Activated CD8-positive, alpha-beta T cell treated with anti-CD3 and anti-CD28 coated beads, Interleukin-2, amount 10 ng/mL, durations not matched to agents 7 days and 5 days (primary cell): Measurements from ENCODE around the gene RNF224. TPM values are rescaled to one million over a fixed set of nuclear protein-coding genes. Genes with fewer than 3 reads are reported as not detected.

ENCODE experiments used
- ATAC-seq: fragments of 150-1000 bp; cut with Tn5 transposase; one replicate; pipeline ENCODE4 v1.10.0; 2021; ENCODE audit warnings: moderate library complexity
- CTCF ChIA-PET: fragments of 350-600 bp; sonication (Branson Sonifier 250); formaldehyde crosslinking; loops from one replicate; lab custom pipeline; 2021; ENCODE audit warnings: antibody characterized with exemption; lab: Charles Lee
- POLR2A ChIA-PET: fragments of 350-600 bp; sonication (Branson Sonifier 250); formaldehyde crosslinking; loops from one replicate; lab custom pipeline; 2021; ENCODE audit warnings: antibody characterized with exemption; lab: Charles Lee
- DNase-seq: peaks from one replicate; pipeline ENCODE4 v3.0.0-alpha.2; 2020
- H3K27ac Mint-ChIP-seq: one replicate; pipeline ENCODE4 v1.8.0; 2021; ENCODE audit warnings: mild to moderate bottlenecking, mixed read lengths
- H3K27me3 Mint-ChIP-seq: one replicate; pipeline ENCODE4 v1.8.0; 2021; ENCODE audit warnings: low read depth, mixed read lengths
- H3K36me3 Mint-ChIP-seq: one replicate; pipeline ENCODE4 v1.8.0; 2021; ENCODE audit warnings: low read depth, mixed read lengths
- H3K4me1 Mint-ChIP-seq: one replicate; pipeline ENCODE4 v1.8.0; 2021; ENCODE audit warnings: low read depth, mixed read lengths
- H3K4me3 Mint-ChIP-seq: one replicate; pipeline ENCODE4 v1.8.0; 2021; ENCODE audit warnings: mild to moderate bottlenecking, mixed read lengths
- H3K9me3 Mint-ChIP-seq: one replicate; pipeline ENCODE4 v1.8.0; 2022; ENCODE audit warnings: mixed read lengths; ENCODE audit not compliant: insufficient read depth
- total RNA-seq, 2 experiments: library from RNA; stranded (reverse); gene quantifications; one replicate each; pipeline ENCODE4 v1.2.3, GENCODE V29; 2021

The RNF224 gene
- not detected for total RNA-seq

DNA sequence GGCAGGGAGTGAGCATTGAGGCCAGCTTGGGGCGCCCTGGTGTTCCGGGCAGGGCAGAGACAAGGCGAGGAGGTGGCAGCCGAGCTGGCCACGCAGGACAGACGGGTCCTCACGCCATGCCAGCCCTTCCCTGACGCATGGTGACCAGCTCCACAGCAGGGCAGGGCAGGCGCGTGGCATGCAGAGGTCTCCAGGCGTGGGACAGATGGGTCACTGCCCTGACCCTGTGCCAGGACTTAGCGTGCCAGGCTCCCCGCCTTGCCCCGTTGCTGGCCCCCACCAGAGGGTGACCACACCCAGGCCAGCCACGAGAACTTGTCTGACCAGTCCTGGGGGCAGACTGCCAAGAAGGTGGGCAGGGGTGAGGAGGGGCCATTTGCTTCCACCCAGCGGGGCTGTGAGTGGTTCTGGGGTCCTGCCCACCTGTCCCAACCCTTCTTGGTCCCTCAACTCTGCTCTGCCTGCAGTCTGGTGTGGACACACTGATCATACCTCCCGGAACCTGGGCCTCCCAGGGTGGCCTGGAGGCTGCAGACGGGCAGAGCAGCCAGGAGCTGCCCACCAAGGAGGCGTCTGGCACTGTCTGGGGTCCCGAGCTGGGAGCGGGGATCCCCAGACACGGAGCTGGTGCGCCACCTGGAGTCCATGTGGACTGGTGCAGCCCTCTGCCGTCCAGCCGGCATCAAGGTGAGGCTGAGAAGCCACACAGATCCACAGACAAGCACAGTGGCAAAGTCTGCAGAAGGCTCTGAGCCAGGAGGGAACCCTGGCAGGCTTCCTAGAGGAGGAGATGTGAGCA lies at the start of gene RNF224:
Gene RNF224, plus strand, starts transcription at position 449 of the 799 bp plus-strand sequence. CDS start 834 bp downstream, outside the sequence.
- ChIA-PET POLR2A (interaction anchor here (1.0 to 1.5 kb wide), 6 partner anchors 10 to 140 kb away, joined by 3 to 9 read pairs (median 3); partner anchors contain the start of genes MAN1B1 and TUBB4B), CTCF (interaction anchor here (0.6 to 6.7 kb wide), 17 partner anchors 9 to 437 kb away, joined by 3 to 73 read pairs (median 4); partner anchors contain the start of genes ANAPC2, SSNA1, TMEM141 and TUBB4B)
- Mint-ChIP-seq H3K4me3 (no peak within 1 kb of the TSS), H3K9me3 (no peaks in the 10 kb centered on the region), H3K36me3 (no peaks in the 10 kb centered on the region), H3K27me3 (no peaks in the 10 kb centered on the region), H3K4me1 (peaks cover 17% of the 10 kb centered on the region), H3K27ac (peak within 1 kb of the TSS; percentile 54)
- ATAC-seq (peak; percentile 52), DNase-seq (peak; percentile 89)

DNA sequence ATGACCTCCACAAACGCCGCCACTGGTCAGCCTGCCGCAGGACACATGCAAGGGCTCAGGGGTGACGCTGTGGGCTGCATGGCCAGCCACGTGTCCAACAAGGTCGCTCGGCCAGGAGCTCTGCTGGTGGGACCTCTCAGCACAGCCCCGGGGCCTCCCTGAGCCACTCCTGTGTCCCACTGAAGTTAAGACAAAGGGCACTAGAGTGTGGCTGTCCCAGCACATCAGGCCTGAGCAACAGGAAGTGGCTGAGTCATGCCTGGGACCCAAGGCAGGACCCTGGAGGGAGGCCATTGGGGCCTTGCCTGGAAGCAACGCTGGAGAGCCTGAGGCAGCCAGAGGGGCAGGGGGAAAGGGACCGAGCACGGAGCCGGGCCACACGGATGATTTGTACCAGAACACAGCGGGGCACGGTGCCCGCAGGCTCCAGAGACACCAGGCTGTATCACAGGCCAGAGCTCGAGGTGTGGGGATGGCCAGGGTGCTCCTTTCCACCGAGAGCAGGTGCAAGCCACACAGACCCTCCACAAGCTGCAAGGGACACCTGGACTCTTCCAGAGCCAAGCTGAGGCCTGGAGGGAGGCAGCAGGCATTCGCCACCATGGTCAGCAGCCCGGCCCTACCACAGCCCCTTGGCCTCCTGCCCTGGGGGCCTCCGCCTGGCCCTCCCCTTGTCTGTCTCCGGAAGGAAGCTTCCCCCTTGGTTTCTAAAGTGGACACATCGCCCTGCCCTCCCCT lies 48.9 kb upstream of the RNF224 start:
- ATAC-seq: no peak
- ChIA-PET POLR2A (no interaction called here), CTCF (no interaction called here)
- Mint-ChIP-seq H3K4me3 (no peak overlapping the region), H3K27me3 (peaks cover 2% of the 10 kb centered on the region), H3K27ac (no peak overlapping the region), H3K4me1 (no peaks in the 10 kb centered on the region), H3K9me3 (no peaks in the 10 kb centered on the region), H3K36me3 (peaks cover 9% of the 10 kb centered on the region)
- DNase-seq: no peak

DNA sequence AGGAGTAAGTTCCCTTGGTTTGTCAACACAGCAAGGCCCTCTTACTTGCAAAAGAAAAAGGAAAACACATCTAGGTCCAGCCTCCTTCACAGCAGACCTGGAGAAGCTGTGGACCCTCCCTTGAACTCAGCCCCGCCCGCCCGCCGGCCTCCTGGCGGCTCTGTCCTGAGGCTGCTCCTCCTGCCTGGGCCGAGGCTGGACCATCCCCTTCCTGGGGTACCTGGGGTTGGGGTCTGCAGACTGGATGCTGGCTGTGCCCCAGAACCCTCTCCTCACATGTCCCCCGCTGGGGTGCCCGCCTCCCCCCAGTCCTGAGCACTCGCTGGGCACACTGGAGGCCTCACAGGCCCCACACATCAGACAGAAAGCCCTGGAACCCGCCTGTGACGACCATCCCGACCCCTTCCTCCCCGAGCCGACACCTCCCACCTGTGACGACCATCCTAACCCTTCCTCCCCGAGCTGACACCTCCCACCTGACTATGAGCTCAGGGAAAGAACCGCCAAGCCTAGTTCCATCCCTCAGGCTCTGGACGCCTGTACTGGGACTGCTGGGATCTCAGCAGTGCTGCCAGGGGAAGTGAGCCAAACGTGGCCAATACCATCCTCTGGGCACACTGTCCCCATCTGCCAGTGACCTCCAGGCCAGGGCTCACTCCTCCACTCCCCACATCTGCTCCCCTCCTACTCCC lies 48.2 kb upstream of the RNF224 start:
- Mint-ChIP-seq H3K4me3 (no peak overlapping the region), H3K4me1 (no peaks in the 10 kb centered on the region), H3K9me3 (no peaks in the 10 kb centered on the region), H3K36me3 (peaks cover 12% of the 10 kb centered on the region), H3K27ac (no peak overlapping the region), H3K27me3 (no peaks in the 10 kb centered on the region)
- ChIA-PET CTCF (no interaction called here), POLR2A (no interaction called here)
- ATAC-seq (no peak), DNase-seq (no peak)

DNA sequence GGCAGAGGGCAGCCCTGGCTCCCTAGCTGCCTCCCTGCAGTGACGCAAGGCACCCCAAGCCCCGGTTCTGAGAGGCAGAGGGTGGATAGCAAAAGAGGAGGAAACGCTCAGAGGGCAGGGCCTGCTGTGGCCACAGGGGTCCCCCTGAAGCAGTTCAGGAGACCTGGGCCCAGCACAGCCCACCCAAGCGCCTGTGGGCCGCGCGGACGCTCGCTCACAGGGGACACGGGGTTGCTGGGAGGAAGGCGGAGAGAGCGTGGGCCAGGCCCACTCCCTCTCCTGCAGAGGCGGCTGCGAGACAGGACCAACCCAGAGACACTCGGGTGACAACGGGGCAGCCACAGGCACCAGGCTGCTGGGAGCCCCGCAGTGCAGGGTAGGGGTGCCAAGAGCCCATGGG lies 47.5 kb upstream of the RNF224 start:
- H3K27me3 Mint-ChIP-seq: no peaks in the 10 kb centered on the region
- POLR2A ChIA-PET: no interaction called here
- no peak overlapping the region for H3K27ac Mint-ChIP-seq
- ATAC-seq (no peak), DNase-seq (no peak)
- H3K4me3 Mint-ChIP-seq: no peak overlapping the region
- peaks cover 3% of the 10 kb centered on the region for H3K4me1 Mint-ChIP-seq
- CTCF ChIA-PET: no interaction called here
- H3K9me3 Mint-ChIP-seq: no peaks in the 10 kb centered on the region
- peaks cover 16% of the 10 kb centered on the region for H3K36me3 Mint-ChIP-seq

DNA sequence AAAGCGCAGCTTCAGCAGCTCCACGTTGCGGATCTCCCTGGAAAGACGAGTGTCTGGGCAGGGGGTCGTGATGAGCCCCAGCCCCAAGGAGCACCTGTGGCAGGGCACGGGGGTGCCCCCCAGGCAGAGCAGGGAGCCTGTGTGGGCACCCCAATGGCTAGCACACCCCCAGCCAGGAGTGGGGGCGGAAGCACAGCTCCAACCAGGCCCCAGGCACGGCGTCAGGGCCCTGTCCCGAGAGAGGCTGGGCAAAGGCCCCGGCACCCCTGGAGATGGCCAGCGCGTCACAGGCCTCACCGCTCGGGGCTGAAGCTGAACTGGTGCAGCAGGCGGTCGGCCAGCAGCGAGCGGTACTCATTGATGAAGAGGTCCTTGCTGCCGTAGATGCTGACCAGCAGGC lies 46.8 kb upstream of the RNF224 start:
- H3K36me3 Mint-ChIP-seq: peaks cover 16% of the 10 kb centered on the region
- POLR2A ChIA-PET: interaction anchor here (0.8 kb wide), 1 partner anchor 9 kb away, joined by 3 read pairs; the partner anchor contains the start of gene SSNA1
- ATAC-seq: no peak

DNA sequence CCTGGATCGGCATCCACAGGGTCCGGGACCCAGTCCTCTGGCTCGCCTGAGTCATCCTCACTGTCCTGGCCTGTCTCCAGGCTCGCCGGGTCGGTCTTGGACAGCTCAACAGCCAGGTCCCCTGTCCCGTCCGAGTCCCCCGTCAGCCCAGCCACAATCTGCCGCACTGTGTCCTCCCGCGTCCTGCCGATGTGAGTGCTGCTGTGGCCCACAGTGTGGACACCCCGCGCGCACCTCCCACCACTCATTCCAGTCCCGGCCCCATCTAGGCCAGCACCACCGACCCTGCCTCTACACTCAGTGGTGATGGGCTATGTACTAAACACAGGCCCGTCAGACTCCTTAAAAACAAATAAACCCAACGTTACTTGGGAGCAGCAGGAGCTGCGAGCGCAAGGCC lies 45.6 kb upstream of the RNF224 start:
- Mint-ChIP-seq H3K36me3 (peaks cover 16% of the 10 kb centered on the region), H3K4me3 (no peak overlapping the region), H3K27me3 (no peaks in the 10 kb centered on the region), H3K27ac (no peak overlapping the region), H3K4me1 (peaks cover 11% of the 10 kb centered on the region), H3K9me3 (no peaks in the 10 kb centered on the region)
- ChIA-PET CTCF (no interaction called here), POLR2A (no interaction called here)
- DNase-seq (no peak), ATAC-seq (no peak)

More for the DNA sequence above, 46.8 kb upstream of the RNF224 start:
- Mint-ChIP-seq H3K4me1 (peaks cover 3% of the 10 kb centered on the region), H3K27me3 (no peaks in the 10 kb centered on the region), H3K27ac (no peak overlapping the region), H3K9me3 (no peaks in the 10 kb centered on the region), H3K4me3 (no peak overlapping the region)
- DNase-seq: no peak
- CTCF ChIA-PET: no interaction called here

DNA sequence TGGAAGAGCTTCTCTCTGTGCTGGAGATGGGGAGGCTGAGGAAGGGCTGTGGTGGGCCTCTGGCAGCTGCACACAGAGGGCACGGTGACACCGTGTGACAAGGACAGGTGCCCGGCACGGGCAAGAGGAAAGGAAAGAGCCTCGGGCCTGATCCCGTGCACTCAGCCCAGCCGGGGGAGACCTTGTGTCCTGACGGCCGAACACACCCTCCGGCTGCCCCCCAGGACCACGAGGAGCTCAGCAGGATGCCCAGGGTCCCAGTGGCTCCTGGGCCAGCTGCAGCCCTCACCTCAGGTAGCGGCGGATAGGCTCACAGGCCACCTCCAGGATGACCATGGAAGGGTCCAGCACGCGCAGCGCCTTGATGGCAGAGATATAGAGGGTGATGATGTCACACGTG lies 44.5 kb upstream of the RNF224 start:
- no peak overlapping the region for H3K27ac Mint-ChIP-seq
- H3K27me3 Mint-ChIP-seq: no peaks in the 10 kb centered on the region
- H3K9me3 Mint-ChIP-seq: no peaks in the 10 kb centered on the region
- ATAC-seq (no peak), DNase-seq (no peak)
- ChIA-PET POLR2A (interaction anchor here (1.1 kb wide), 1 partner anchor 9 kb away, joined by 3 read pairs; no protein-coding TSS in a partner anchor), CTCF (no interaction called here)
- H3K36me3 Mint-ChIP-seq: peaks cover 15% of the 10 kb centered on the region
- H3K4me3 Mint-ChIP-seq: no peak overlapping the region
- peaks cover 23% of the 10 kb centered on the region for H3K4me1 Mint-ChIP-seq

DNA sequence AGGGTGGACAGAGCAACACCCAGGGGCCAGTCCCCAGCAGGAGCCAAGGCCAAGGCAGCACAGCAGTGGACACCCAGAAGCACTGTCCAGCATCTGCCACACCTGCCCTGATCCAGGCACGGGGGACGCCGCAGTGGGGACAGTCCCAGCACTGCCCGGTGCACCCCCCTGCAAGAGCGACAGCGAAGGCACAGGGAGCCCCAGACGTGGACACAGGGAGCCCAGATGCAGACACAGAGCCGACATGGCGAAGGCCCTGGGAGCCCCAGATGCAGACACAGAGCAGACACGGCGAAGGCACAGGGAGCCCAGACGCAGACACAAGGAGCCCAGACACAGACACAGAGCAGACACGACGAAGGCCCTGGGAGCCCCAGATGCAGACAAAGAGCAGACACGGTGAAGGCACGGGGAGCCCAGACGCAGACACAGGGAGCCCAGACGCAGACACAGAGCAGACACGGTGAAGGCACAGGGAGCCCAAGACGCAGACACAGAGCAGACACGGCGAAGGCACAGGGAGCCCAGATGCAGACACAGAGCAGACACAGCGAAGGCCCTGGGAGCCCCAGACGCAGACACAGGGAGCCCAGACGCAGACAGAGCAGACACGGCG lies 43.2 kb upstream of the RNF224 start:
- Mint-ChIP-seq H3K9me3 (no peaks in the 10 kb centered on the region), H3K36me3 (peaks cover 17% of the 10 kb centered on the region), H3K27me3 (no peaks in the 10 kb centered on the region), H3K27ac (no peak overlapping the region), H3K4me1 (peaks cover 25% of the 10 kb centered on the region), H3K4me3 (no peak overlapping the region)
- ChIA-PET CTCF (no interaction called here), POLR2A (interaction anchor here (0.6 kb wide), 1 partner anchor 860 kb away, joined by 3 read pairs; no protein-coding TSS in a partner anchor)
- DNase-seq: no peak
- ATAC-seq: no peak

DNA sequence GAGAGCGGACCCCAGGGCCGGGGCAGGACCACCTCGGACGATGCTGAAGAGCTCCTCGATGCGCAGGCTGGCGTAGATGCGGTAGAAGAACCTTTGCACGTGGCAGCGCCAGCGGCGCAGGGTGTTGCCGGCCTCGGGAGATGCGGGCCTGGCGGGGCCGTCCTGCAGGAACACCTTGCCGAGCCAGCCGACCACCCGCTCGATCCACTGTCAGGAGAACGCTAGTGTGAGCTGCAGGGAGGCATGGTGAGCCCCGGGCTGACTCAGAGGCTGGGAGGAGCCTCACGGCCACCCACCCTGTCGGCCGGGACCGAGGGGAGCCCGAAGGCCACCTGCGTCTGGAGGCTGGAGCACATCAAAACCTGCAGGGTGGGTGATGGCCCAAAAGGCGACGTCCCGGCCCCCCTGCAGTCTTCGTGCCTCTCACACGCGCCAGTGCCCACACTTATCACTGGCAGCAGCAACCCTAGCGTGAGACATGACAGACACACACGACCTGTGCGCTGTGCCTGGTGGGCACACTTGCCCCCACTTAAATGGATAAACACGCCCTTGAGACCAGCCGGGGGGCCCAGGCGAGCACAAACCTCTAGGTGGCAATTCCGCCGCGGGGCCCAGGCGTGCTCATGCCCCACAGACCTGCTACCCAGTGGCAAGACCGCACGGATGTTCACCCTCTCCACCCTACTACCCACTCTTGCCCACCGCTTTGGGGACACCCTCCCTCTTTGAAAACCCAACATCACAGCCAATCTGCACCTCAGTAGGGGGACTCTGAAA lies 42.2 kb upstream of the RNF224 start:
- POLR2A ChIA-PET: no interaction called here
- ATAC-seq: no peak
- peaks cover 20% of the 10 kb centered on the region for H3K36me3 Mint-ChIP-seq

DNA sequence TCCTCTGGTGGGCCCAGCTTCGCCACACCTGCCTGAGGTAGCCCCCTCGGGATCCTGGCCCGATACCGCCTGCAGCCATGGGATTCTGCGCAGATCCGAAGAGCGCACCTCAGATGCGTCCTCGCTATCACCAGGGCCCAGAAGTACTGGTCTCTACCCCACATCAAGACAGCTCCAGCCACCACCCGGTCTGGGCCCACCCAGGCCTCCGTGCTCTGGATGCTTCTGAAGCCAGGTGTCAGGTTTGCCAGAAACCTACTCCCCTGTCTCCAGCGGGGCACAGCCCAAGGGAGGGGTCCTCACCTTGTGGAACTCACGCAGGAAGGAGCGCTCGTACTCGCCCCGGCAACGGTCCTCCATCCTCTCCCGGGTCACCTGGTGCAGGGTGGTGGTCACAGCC lies 41.4 kb upstream of the RNF224 start:
- ATAC-seq (no peak), DNase-seq (no peak)
- no peaks in the 10 kb centered on the region for H3K9me3 Mint-ChIP-seq
- peaks cover 40% of the 10 kb centered on the region for H3K4me1 Mint-ChIP-seq
- CTCF ChIA-PET: no interaction called here
- H3K36me3 Mint-ChIP-seq: peaks cover 20% of the 10 kb centered on the region
- POLR2A ChIA-PET: no interaction called here
- no peaks in the 10 kb centered on the region for H3K27me3 Mint-ChIP-seq
- no peak overlapping the region for H3K4me3 Mint-ChIP-seq
- H3K27ac Mint-ChIP-seq: no peak overlapping the region

More for the DNA sequence above, 42.2 kb upstream of the RNF224 start:
- no peaks in the 10 kb centered on the region for H3K27me3 Mint-ChIP-seq
- peaks cover 33% of the 10 kb centered on the region for H3K4me1 Mint-ChIP-seq
- no peak for DNase-seq
- no peak overlapping the region for H3K27ac Mint-ChIP-seq
- CTCF ChIA-PET: no interaction called here
- H3K4me3 Mint-ChIP-seq: no peak overlapping the region
- no peaks in the 10 kb centered on the region for H3K9me3 Mint-ChIP-seq
